HG03378 (cell line): ENCODE measurements around the gene MPHOSPH9.
"Not testable (repeated sequence)": the region's sequence is repeated elsewhere in the genome, so short reads cannot be mapped to it uniquely, and the experiment has no call there.

Source experiments
- ATAC-seq: cut with Tn5 transposase; IDR thresholded peaks from one replicate; pipeline ENCODE4 v1.9.1; 2021; ENCODE audit warnings: mild to moderate bottlenecking, moderate library complexity; ENCODE audit not compliant: unreplicated experiment

The MPHOSPH9 gene

GRCh38 chr12:123227581-123228258 lies 5.2 kb downstream of the MPHOSPH9 start:
- no peak for ATAC-seq

GRCh38 chr12:123225443-123225842 lies 7.5 kb downstream of the MPHOSPH9 start:
- no peak for ATAC-seq

- ATAC-seq = no peak
Measured at GRCh38 chr12:123223241-123223668, 9.7 kb downstream of the MPHOSPH9 start.

GRCh38 chr12:123207815-123208214 lies 25.1 kb downstream of the MPHOSPH9 start:
- ATAC-seq = not testable (repeated sequence)

GRCh38 chr12:123206794-123207193 lies 26.1 kb downstream of the MPHOSPH9 start:
- ATAC-seq = not testable (repeated sequence)

GRCh38 chr12:123200414-123200813 lies 32.5 kb downstream of the MPHOSPH9 start:
- ATAC-seq = no peak

GRCh38 chr12:123199936-123200335 lies 33.0 kb downstream of the MPHOSPH9 start:
- ATAC-seq = no peak

- no peak for ATAC-seq
Measured at GRCh38 chr12:123187637-123188036, 45.3 kb downstream of the MPHOSPH9 start.

GRCh38 chr12:123180171-123180570 lies 52.8 kb downstream of the MPHOSPH9 start:
- ATAC-seq = no peak

GRCh38 chr12:123171967-123172366 lies 61.0 kb downstream of the MPHOSPH9 start:
- ATAC-seq = no peak

- ATAC-seq = no peak
Measured at GRCh38 chr12:123167329-123167728, 65.6 kb downstream of the MPHOSPH9 start.

- ATAC-seq = no peak
Measured at GRCh38 chr12:123165537-123165936, 67.4 kb downstream of the MPHOSPH9 start.

- no peak for ATAC-seq
Measured at GRCh38 chr12:123164710-123165261, 68.2 kb downstream of the MPHOSPH9 start.

GRCh38 chr12:123164222-123164621 lies 68.7 kb downstream of the MPHOSPH9 start:
- no peak for ATAC-seq

- no peak for ATAC-seq
Measured at GRCh38 chr12:123163227-123163626, 69.7 kb downstream of the MPHOSPH9 start.

- ATAC-seq = no peak
Measured at GRCh38 chr12:123160801-123161487, 72.0 kb downstream of the MPHOSPH9 start.

GRCh38 chr12:123153906-123154305 lies 79.0 kb downstream of the MPHOSPH9 start:
- ATAC-seq = no peak

GRCh38 chr12:123152833-123153232 lies 80.1 kb downstream of the MPHOSPH9 start:
- ATAC-seq = no peak

GRCh38 chr12:123151457-123152454 lies 81.2 kb downstream of the MPHOSPH9 start:
- no peak for ATAC-seq

GRCh38 chr12:123150744-123151456 lies 82.0 kb downstream of the MPHOSPH9 start, which contains the start of gene PITPNM2:
Gene PITPNM2 (minus strand): TSS chr12:123151090. CDS start chr12:123034590, 116,500 bp downstream.
- no peak for ATAC-seq
